Fibroblast of pulmonary artery (primary cell): ENCODE results near the gene GPR39.

Source experiments
- DNase-seq: peaks from one replicate; pipeline ENCODE4 v3.0.0-alpha.2; 2010; ENCODE audit warnings: low read depth
- H3K4me3 ChIP-seq: replicated peaks from 2 replicates; pipeline ENCODE4 v1.5.1; 2011; ENCODE audit warnings: low read depth, mild to moderate bottlenecking, control low read depth, low read length, moderate library complexity
- TF ChIP-seq, protein P1 (sequence below): IDR thresholded peaks from 2 replicates; pipeline ENCODE4 v1.5.1; 2011; ENCODE audit warnings: mild to moderate bottlenecking, control low read depth, low read length, inconsistent platforms; ENCODE audit errors: missing control alignments

Gene GPR39

DNA sequence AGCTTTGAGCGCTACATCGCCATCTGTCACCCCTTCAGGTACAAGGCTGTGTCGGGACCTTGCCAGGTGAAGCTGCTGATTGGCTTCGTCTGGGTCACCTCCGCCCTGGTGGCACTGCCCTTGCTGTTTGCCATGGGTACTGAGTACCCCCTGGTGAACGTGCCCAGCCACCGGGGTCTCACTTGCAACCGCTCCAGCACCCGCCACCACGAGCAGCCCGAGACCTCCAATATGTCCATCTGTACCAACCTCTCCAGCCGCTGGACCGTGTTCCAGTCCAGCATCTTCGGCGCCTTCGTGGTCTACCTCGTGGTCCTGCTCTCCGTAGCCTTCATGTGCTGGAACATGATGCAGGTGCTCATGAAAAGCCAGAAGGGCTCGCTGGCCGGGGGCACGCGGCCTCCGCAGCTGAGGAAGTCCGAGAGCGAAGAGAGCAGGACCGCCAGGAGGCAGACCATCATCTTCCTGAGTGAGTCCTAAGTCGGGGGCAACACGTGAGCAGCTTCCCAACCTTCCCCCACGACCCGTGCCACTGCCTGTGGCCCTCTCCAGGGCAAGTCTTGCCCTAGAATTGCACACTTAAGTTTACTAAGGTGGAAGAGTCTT, 928 bp downstream of the GPR39 start:
- TF ChIP-seq, protein P1, sequence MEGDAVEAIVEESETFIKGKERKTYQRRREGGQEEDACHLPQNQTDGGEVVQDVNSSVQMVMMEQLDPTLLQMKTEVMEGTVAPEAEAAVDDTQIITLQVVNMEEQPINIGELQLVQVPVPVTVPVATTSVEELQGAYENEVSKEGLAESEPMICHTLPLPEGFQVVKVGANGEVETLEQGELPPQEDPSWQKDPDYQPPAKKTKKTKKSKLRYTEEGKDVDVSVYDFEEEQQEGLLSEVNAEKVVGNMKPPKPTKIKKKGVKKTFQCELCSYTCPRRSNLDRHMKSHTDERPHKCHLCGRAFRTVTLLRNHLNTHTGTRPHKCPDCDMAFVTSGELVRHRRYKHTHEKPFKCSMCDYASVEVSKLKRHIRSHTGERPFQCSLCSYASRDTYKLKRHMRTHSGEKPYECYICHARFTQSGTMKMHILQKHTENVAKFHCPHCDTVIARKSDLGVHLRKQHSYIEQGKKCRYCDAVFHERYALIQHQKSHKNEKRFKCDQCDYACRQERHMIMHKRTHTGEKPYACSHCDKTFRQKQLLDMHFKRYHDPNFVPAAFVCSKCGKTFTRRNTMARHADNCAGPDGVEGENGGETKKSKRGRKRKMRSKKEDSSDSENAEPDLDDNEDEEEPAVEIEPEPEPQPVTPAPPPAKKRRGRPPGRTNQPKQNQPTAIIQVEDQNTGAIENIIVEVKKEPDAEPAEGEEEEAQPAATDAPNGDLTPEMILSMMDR, result no peak
- H3K4me3 ChIP-seq, result no peak overlapping the region
- no peak for DNase-seq

DNA sequence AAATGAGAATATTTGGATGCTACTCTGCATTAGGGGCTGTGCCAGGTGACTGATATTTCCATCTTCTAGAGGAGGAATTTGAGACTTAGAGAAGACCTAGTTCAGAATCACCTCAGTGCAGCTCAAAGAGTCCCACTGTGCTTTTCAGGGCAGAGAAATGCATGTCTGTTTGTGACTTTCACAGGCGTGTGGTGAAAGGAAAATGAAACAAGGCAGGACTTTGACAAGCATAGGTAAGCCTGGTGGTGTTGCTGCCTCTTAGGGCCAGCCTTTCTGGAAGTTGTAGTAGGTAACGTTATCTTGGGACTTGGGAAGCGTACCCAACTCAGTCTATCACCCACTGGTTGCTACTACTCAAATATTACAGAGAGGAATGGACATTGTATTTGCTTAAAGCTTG, 2.6 kb downstream of the GPR39 start:
- TF ChIP-seq, protein P1, result no peak
- no peak for DNase-seq
- no peak overlapping the region for H3K4me3 ChIP-seq

DNA sequence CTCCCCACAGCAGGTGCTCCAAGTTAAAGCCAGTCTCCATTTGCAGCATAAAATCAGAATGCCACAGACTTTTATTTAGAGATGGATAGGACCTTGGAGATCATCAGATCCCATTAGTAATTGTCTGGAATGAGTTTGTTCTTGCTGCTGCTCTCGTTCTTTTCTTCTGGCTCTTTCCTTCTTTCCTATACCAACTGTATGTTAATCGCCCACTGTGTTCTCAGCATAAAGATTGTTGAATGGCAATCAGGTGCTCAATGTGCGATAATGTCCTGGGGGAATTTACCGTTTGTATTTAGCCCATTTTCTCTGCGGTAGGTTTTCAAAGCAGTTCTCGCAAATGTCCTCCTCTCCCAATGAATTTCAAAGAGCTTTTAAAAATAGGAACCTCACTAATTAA, 3.3 kb downstream of the GPR39 start:
- DNase-seq, result no peak
- TF ChIP-seq, protein P1, result no peak

DNA sequence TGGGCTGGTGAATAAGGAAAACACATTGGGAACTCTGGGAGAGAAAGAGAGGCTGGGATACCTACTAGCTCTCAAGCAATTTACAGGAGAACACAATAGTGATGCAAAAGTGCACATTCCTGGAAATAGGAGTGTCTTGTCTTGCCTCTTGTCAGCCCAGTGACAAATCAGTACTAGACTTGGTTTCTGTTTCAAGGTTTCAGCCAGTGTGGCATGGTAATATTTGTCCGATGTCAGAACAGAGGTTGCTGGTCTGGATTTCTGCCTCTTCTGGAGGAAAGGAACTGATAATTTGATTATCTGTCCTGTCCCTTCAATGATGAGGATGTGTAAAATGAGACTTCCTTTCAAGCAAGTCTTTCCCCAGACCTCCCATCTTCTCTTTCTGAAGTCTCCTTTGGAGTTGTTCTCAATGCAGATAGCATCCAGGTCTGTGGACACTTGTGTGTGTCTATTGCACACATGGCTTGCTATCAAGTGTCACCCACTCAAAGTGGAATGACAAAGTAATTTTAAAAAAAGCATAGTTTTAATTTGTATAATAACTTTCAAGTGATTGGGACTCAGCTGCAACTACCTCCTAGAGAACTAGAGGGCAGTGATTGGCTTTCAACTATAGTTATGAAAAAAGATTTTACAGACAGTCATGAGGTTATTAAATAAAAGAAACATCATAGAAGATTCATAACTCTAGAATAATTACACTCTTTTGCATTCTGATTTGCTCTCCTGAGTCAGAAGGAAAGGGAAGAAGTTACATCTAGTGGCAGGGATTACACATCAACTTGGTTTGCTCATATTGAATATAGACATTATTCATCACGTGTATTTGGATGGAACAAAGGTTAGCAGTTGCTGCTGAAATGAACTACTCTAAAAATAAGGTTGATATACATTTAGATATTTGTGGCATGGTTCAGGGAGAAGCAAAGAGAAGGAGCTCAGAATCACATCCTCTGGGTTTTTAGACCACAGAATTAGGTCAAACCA, 4.5 kb downstream of the GPR39 start:
- no peak for DNase-seq
- TF ChIP-seq, protein P1, result peak; percentile 19
- no peak overlapping the region for H3K4me3 ChIP-seq

More for the DNA sequence above, 3.3 kb downstream of the GPR39 start:
- H3K4me3 ChIP-seq, result no peak overlapping the region

DNA sequence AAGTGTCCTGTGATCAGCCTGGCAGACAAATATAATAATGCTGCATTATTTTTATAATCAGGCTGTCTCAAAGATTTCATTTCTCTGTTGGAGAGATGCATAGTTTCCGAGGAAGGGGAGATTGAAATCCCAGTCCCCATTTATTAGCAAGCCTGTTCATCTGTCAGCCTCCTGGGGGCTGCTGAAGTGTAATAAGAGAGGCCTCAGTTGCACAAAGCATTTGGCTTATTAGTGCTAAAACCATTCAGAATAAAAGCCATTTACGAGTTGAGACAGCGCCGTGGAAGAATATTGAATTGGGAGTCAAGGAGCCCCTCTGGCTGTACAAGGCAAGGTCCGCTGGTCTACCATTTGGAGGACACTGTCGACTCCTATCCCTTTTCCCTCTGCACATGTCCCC, 6.1 kb downstream of the GPR39 start:
- H3K4me3 ChIP-seq, result no peak overlapping the region
- TF ChIP-seq, protein P1, result no peak
- DNase-seq, result no peak

DNA sequence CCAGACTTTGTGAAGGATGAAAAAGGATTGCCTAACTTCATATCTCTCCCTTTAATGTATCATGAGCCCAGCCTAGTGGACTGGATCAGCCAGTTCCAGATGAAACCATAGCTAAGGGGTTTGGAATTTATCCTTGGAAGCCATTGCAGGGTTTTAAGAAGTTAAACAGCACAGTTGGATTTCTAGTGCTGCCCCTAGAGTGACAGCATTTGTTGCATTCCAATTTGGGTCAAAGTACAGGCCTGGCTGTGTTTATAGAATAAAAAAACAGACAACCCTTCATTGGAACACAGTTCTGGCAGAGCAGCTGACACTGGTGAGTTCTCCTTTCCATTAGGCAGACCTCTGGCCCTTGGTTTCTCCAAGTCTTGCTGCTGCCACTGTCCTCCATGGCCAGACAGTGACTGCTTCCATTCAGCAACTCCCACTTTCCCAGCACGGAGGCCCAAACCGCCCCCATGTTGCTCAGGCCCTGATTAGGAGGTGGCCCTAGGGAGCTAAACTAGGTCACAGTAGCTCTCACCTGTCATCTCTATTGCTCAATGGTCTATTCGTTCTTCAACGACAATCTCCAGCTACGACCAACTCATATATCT, 8.0 kb downstream of the GPR39 start:
- peak; percentile 36 for DNase-seq
- TF ChIP-seq, protein P1, result no peak

More for the DNA sequence above, 8.0 kb downstream of the GPR39 start:
- no peak overlapping the region for H3K4me3 ChIP-seq
